Loucy (cell line): ENCODE data around the gene SAXO1.
A peak's percentile ranks its signal among the peaks of the same experiment; 100 is the strongest.

Experiments used
- H2AFZ ChIP-seq: fragments of 200-600 bp; sonication (generic); 2 replicates; pipeline ENCODE4 v1.6.0; 2016; ENCODE audit warnings: antibody characterized with exemption, mild to moderate bottlenecking, low read length, moderate library complexity
- H3F3A ChIP-seq: fragments of 200-600 bp; 2 replicates; pipeline ENCODE4 v1.6.0; 2016; ENCODE audit warnings: antibody characterized with exemption, low read depth, mild to moderate bottlenecking
- H3K27me3 ChIP-seq: fragments of 200-600 bp; sonication (generic); 2 replicates; pipeline ENCODE4 v1.6.1; 2014; ENCODE audit warnings: low read length, mild to moderate bottlenecking; ENCODE audit not compliant: insufficient read depth, poor library complexity, severe bottlenecking
- H3K36me3 ChIP-seq: fragments of 200-600 bp; sonication (generic); 2 replicates; pipeline ENCODE4 v1.6.1; 2016; ENCODE audit warnings: low read length; ENCODE audit not compliant: insufficient read depth
- H3K4me1 ChIP-seq: fragments of 200-600 bp; sonication (generic); 2 replicates; pipeline ENCODE4 v1.5.1; 2014; ENCODE audit warnings: low read length, mild to moderate bottlenecking; ENCODE audit not compliant: insufficient read depth, poor library complexity, severe bottlenecking
- H3K4me2 ChIP-seq: fragments of 200-600 bp; sonication (generic); 2 replicates; pipeline ENCODE4 v1.6.0; 2014; ENCODE audit warnings: antibody characterized with exemption, low read length, low read depth, mild to moderate bottlenecking; ENCODE audit not compliant: poor library complexity, severe bottlenecking
- H3K4me3 ChIP-seq: fragments of 200-600 bp; sonication (generic); 2 replicates; pipeline ENCODE4 v1.5.1; 2014; ENCODE audit warnings: low read length, mild to moderate bottlenecking, mixed read lengths; ENCODE audit not compliant: poor library complexity, severe bottlenecking
- H3K79me2 ChIP-seq: fragments of 200-600 bp; sonication (generic); 2 replicates; pipeline ENCODE4 v1.6.1; 2014; ENCODE audit warnings: low read length; ENCODE audit not compliant: insufficient read depth
- H3K9ac ChIP-seq: fragments of 200-600 bp; sonication (generic); 2 replicates; pipeline ENCODE4 v1.6.0; 2014; ENCODE audit warnings: mild to moderate bottlenecking, low read depth, low read length, moderate library complexity; ENCODE audit not compliant: poor library complexity, severe bottlenecking
- H3K9me2 ChIP-seq: fragments of 200-600 bp; sonication (generic); replicated peaks from 2 replicates; pipeline ENCODE4 v1.6.1; 2016; ENCODE audit warnings: low read depth, low read length, mixed read lengths
- H3K9me3 ChIP-seq: fragments of 200-600 bp; sonication (generic); 2 replicates; pipeline ENCODE4 v1.6.1; 2014; ENCODE audit warnings: mild to moderate bottlenecking, antibody characterized with exemption, low read length, low read depth; ENCODE audit not compliant: insufficient read depth
- H4K20me1 ChIP-seq: fragments of 200-600 bp; sonication (generic); 2 replicates; pipeline ENCODE4 v1.6.0; 2014; ENCODE audit warnings: antibody characterized with exemption, low read length, mild to moderate bottlenecking; ENCODE audit not compliant: insufficient read depth, poor library complexity, severe bottlenecking
- CTCF ChIP-seq: fragments of 200-600 bp; sonication (generic); conservative IDR thresholded peaks from 2 replicates; pipeline ENCODE4 v1.5.1; 2014; ENCODE audit warnings: mild to moderate bottlenecking, antibody characterized with exemption, low read length
- EZH2phosphoT487 ChIP-seq: fragments of 200-600 bp; IDR thresholded peaks from 2 replicates; pipeline ENCODE4 v1.6.1; 2018; ENCODE audit warnings: antibody characterized with exemption, mild to moderate bottlenecking, moderate library complexity, borderline replicate concordance

The SAXO1 gene

GRCh38 chr9:18920141-18921084, 112.6 kb downstream of the SAXO1 start:
- H3K4me2 ChIP-seq, result no peak overlapping the region
- peaks cover 4% of the 10 kb centered on the region for H3K4me1 ChIP-seq
- H3K9me2 ChIP-seq, result no peaks in the 10 kb centered on the region
- no peak overlapping the region for H2AFZ ChIP-seq
- H4K20me1 ChIP-seq, result no peaks in the 10 kb centered on the region
- no peaks in the 10 kb centered on the region for H3F3A ChIP-seq
- no peak for TF ChIP-seq EZH2phosphoT487
- no peak for TF ChIP-seq CTCF
- H3K79me2 ChIP-seq, result no peaks in the 10 kb centered on the region
- H3K9ac ChIP-seq, result no peak overlapping the region
- no peak overlapping the region for H3K4me3 ChIP-seq
- H3K9me3 ChIP-seq, result no peaks in the 10 kb centered on the region
- H3K36me3 ChIP-seq, result no peaks in the 10 kb centered on the region
- H3K27me3 ChIP-seq, result no peaks in the 10 kb centered on the region

GRCh38 chr9:18911714-18912342, 121.2 kb downstream of the SAXO1 start:
- Histone ChIP-seq H3K9me2 (no peaks in the 10 kb centered on the region), H3K79me2 (no peaks in the 10 kb centered on the region), H3K36me3 (no peaks in the 10 kb centered on the region), H3F3A (no peaks in the 10 kb centered on the region), H3K27me3 (no peaks in the 10 kb centered on the region), H3K9me3 (no peaks in the 10 kb centered on the region), H3K4me3 (no peak overlapping the region), H3K9ac (no peak overlapping the region), H2AFZ (no peak overlapping the region), H4K20me1 (no peaks in the 10 kb centered on the region), H3K4me1 (peaks cover 29% of the 10 kb centered on the region), H3K4me2 (no peak overlapping the region)
- no peak for TF ChIP-seq EZH2phosphoT487
- TF ChIP-seq CTCF, result no peak

- Histone ChIP-seq H3K9me2 (no peaks in the 10 kb centered on the region), H3K9me3 (no peaks in the 10 kb centered on the region), H3K79me2 (no peaks in the 10 kb centered on the region), H3K4me2 (peak overlapping the region; percentile 19), H3K9ac (no peak overlapping the region), H3K36me3 (no peaks in the 10 kb centered on the region), H3F3A (no peaks in the 10 kb centered on the region), H3K4me3 (no peak overlapping the region), H3K4me1 (peaks cover 38% of the 10 kb centered on the region), H4K20me1 (no peaks in the 10 kb centered on the region), H2AFZ (peak overlapping the region; percentile 51), H3K27me3 (no peaks in the 10 kb centered on the region)
- TF ChIP-seq EZH2phosphoT487, result no peak
- TF ChIP-seq CTCF, result no peak
Observed at GRCh38 chr9:18910916-18911315, 122.1 kb downstream of the SAXO1 start.
